AG08396 (cell line): Measurements from ENCODE around the gene SLC5A3.

ENCODE experiments used
- DNase-seq: peaks from one replicate; pipeline ENCODE4 v3.0.0; 2012; ENCODE audit warnings: low spot score, mixed read lengths

The SLC5A3 gene

GRCh38 chr21:34073032-34073748, at the start of gene SLC5A3, which contains the start of gene MRPS6:
TSS of gene SLC5A3 (plus strand) at chr21:34073578. CDS start at chr21:34095199, 21,621 bp downstream.
TSS of gene MRPS6 (plus strand) at chr21:34073578. CDS start at chr21:34073701, 123 bp downstream.
- DNase-seq: peak; percentile 93

- no peak for DNase-seq
These were observed 49.5 kb upstream of the SLC5A3 start for GRCh38 chr21:34023691-34024373.

- DNase-seq: no peak
These were observed 49.0 kb upstream of the SLC5A3 start for GRCh38 chr21:34024374-34024693.

GRCh38 chr21:34027721-34028461, 45.5 kb upstream of the SLC5A3 start:
- no peak for DNase-seq

GRCh38 chr21:34029743-34030528, 43.4 kb upstream of the SLC5A3 start:
- DNase-seq: peak; percentile 66

- no peak for DNase-seq
These were observed 41.5 kb upstream of the SLC5A3 start for GRCh38 chr21:34031835-34032370.

GRCh38 chr21:34034369-34035014, 38.9 kb upstream of the SLC5A3 start:
- no peak for DNase-seq

GRCh38 chr21:34035619-34036354, 37.6 kb upstream of the SLC5A3 start:
- no peak for DNase-seq

GRCh38 chr21:34037009-34037795, 36.2 kb upstream of the SLC5A3 start:
- peak; percentile 29 for DNase-seq

- no peak for DNase-seq
These were observed 33.5 kb upstream of the SLC5A3 start for GRCh38 chr21:34039678-34040382.

GRCh38 chr21:34042735-34043134, 30.6 kb upstream of the SLC5A3 start:
- no peak for DNase-seq

GRCh38 chr21:34043333-34043732, 30.0 kb upstream of the SLC5A3 start:
- no peak for DNase-seq

- no peak for DNase-seq
These were observed 26.5 kb upstream of the SLC5A3 start for GRCh38 chr21:34046917-34047316.

- DNase-seq: no peak
These were observed 25.5 kb upstream of the SLC5A3 start for GRCh38 chr21:34047835-34048234.

GRCh38 chr21:34052171-34052570, 21.2 kb upstream of the SLC5A3 start:
- DNase-seq: no peak

- no peak for DNase-seq
These were observed 19.1 kb upstream of the SLC5A3 start for GRCh38 chr21:34054259-34054658.

- DNase-seq: no peak
These were observed 17.8 kb upstream of the SLC5A3 start for GRCh38 chr21:34055615-34056014.

- no peak for DNase-seq
These were observed 11.4 kb upstream of the SLC5A3 start for GRCh38 chr21:34061983-34062382.

- peak; percentile 23 for DNase-seq
These were observed 8.4 kb upstream of the SLC5A3 start for GRCh38 chr21:34065027-34065426.
